Measurements from ENCODE around the gene PLEKHG5. TPM values are rescaled to one million over a fixed set of nuclear protein-coding genes. Genes with fewer than 3 reads are reported as not detected.

The PLEKHG5 gene
- total RNA-seq, 4 donors from 2014 or later = 24.3 to 37.8 (median 32.6) TPM

DNA sequence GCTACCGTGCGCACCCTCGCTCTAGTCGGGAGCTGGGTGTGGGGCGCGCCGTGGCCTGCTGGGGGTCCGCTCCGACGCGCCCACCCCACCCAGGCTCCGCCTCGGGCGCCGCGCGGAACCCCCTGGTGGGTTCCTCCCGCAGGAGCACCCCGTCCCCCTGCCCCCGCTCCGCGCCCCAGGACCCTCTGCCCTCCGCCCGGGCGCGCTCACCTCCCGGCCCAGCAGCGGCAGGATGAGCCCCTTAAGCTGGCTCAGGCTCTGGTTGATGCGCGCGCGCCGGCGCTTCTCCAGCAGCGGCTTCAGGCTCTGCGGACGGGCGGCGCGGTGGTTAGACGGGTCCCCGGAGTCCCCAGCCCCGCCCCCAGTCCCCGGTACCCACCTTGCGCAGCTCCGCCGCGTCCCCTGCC lies 72.1 kb downstream of the PLEKHG5 start:
- Histone ChIP-seq H3K27ac (peak overlapping the region; percentile 66 to 90 (median 86)), H3K4me1 (peaks cover 41 to 98% (median 67%) of the 10 kb centered on the region in 3 donors), H3K4me3 (peak overlapping the region; percentile 51 to 72 (median 64)), H3K36me3 (no peaks in the 10 kb centered on the region), H3K27me3 (peaks cover 0 to 100% (median 5%) of the 10 kb centered on the region in 4 donors), H3K9me3 (no peaks in the 10 kb centered on the region)
- TF ChIP-seq, protein P1, sequence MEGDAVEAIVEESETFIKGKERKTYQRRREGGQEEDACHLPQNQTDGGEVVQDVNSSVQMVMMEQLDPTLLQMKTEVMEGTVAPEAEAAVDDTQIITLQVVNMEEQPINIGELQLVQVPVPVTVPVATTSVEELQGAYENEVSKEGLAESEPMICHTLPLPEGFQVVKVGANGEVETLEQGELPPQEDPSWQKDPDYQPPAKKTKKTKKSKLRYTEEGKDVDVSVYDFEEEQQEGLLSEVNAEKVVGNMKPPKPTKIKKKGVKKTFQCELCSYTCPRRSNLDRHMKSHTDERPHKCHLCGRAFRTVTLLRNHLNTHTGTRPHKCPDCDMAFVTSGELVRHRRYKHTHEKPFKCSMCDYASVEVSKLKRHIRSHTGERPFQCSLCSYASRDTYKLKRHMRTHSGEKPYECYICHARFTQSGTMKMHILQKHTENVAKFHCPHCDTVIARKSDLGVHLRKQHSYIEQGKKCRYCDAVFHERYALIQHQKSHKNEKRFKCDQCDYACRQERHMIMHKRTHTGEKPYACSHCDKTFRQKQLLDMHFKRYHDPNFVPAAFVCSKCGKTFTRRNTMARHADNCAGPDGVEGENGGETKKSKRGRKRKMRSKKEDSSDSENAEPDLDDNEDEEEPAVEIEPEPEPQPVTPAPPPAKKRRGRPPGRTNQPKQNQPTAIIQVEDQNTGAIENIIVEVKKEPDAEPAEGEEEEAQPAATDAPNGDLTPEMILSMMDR (IDR thresholded peaks at IDR 0.05) = no peak
- no peak for TF ChIP-seq POLR2A (IDR thresholded peaks at IDR 0.05)
- DNase-seq = no peak
- intact Hi-C loops (cut with DNase I) = no loop called here
- WGBS, 2 donors = no CpG with 5 or more reads among the region's 48 CpGs

DNA sequence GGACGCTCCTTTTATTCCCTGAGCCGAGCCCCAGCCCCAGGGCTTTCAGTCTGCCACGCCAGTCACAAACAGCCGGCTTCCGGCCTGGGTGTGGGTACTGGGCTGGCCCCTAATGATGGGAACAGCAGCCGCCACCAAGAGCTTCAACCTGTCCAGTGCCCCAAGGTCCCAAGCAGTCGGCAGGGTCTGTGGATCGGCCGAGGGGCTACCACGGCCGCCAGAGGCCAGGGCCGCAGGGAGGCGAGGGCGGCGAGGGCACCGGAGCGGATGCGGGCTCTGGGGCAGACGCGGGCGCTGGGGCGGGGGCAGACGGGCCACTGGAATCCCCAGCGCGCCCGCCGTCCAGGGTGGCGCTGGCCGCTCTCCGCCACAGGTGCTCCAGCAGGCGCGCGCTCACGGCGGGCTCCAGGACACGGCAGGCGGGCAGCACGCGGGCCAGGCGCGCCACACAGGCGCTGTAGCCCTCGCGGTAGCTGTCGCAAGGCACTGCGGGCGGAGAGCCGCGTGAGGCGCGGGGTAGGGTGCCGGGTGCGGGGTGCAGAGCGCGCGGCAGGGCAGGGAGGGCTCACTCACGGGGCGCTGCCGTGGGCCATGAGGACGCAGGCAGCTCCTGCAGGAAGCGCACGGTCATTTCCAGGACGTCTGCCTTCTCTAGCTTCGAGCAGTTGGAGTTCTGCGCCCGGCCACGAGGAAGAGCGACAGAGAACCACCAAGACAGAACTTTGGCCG lies 72.6 kb downstream of the PLEKHG5 start:
- peaks cover 36 to 98% (median 61%) of the 10 kb centered on the region in 3 donors for H3K4me1 ChIP-seq

DNA sequence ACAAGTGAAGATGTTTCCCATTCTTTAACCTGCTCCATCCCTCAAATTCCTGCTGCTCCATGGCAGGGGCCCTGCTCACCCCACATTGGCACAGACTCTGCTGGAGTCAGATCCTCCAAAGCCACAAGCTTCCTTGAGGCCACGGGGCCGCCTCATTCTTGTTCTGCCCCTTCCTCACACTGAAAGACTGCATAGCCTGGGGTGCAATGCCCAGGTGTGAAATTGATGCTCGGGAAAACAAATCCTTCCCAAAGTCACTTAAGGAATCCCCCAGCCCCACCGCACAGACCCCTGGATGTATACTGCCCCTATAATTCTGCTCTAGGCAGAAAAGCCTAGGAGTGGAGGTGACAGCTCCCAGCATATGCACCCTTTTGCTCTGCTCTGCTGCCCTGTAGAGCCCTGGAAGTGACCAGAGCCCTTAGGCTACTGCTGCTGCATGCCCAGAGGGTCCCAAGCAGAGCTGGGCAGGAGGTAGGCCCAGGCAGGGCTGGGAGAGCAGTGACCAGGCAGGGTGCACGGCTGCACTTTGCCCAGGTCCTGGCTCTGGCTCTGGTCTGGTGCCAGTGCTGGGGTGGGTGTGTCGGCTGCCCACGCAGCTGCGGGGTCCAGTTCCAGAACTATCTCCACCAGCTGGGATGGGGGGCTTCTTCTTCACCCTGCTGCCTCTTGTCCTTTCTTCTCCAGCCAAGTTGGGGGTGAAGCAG lies 73.4 kb downstream of the PLEKHG5 start:
- H3K9me3 ChIP-seq = no peaks in the 10 kb centered on the region
- DNase-seq = no peak
- H3K4me1 ChIP-seq = peaks cover 29 to 98% (median 54%) of the 10 kb centered on the region in 3 donors
- peaks cover 0 to 100% (median 5%) of the 10 kb centered on the region in 4 donors for H3K27me3 ChIP-seq
- H3K36me3 ChIP-seq = no peaks in the 10 kb centered on the region
- intact Hi-C loops (cut with DNase I) = no loop called here
- peak overlapping the region in 1 of 4 donors; percentile 90 for H3K27ac ChIP-seq
- 67 to 79% methylated on average over 2 of the region's 8 CpGs for WGBS, 2 donors
- H3K4me3 ChIP-seq = peak overlapping the region; percentile 51 to 72 (median 64)
- TF ChIP-seq, protein P1 (IDR thresholded peaks at IDR 0.05) = no peak
- no peak for TF ChIP-seq POLR2A (IDR thresholded peaks at IDR 0.05)

More for the DNA sequence above, 72.6 kb downstream of the PLEKHG5 start:
- no peaks in the 10 kb centered on the region for H3K36me3 ChIP-seq
- H3K4me3 ChIP-seq = peak overlapping the region; percentile 51 to 72 (median 64)
- no peak for DNase-seq
- no peaks in the 10 kb centered on the region for H3K9me3 ChIP-seq
- intact Hi-C loops (cut with DNase I) = no loop called here
- WGBS, 2 donors = 37% methylated on average over 2 of the region's 69 CpGs; no CpG with 5 or more reads in 1 of the 2 donors
- TF ChIP-seq, protein P1 (IDR thresholded peaks at IDR 0.05) = peak in 1 of 6 experiments; percentile 11
- TF ChIP-seq POLR2A (IDR thresholded peaks at IDR 0.05) = no peak
- H3K27me3 ChIP-seq = peaks cover 0 to 100% (median 5%) of the 10 kb centered on the region in 4 donors
- H3K27ac ChIP-seq = peak overlapping the region; percentile 66 to 90 (median 86)

Small RNAs within 50 kb of the gene (small RNA-seq; reads per million reads assigned to genes)
- 0 reads per million in 4 donors for gene MIR4252
- 0 reads per million in 4 donors for gene RNU6-731P

Other genes starting within 250 kb of the PLEKHG5 start
- not detected for gene HES3, start 247.5 kb downstream of the PLEKHG5 start, total RNA-seq
- 10 to 100 TPM in 2 of 4 donors, 1 to 10 TPM in 2; 5.6 to 12.3 (median 10.2) TPM for gene GPR153, start 230.6 kb downstream of the PLEKHG5 start, total RNA-seq
- 10 to 100 TPM; 23.5 to 50.7 (median 39.0) TPM for gene ACOT7, start 97.9 kb downstream of the PLEKHG5 start, total RNA-seq
- 10 to 100 TPM; 40.5 to 51.9 (median 50.2) TPM for gene HES2, start 71.7 kb downstream of the PLEKHG5 start, total RNA-seq
- gene ESPN, start 66.9 kb downstream of the PLEKHG5 start, total RNA-seq = 10 to 100 TPM; 14.5 to 22.2 (median 18.6) TPM
- gene TNFRSF25, start 25.5 kb downstream of the PLEKHG5 start, total RNA-seq = 10 to 100 TPM; 22.1 to 47.3 (median 34.3) TPM
- gene NOL9, start 62.8 kb upstream of the PLEKHG5 start, total RNA-seq = 10 to 100 TPM; 13.0 to 36.4 (median 22.3) TPM
- not detected for gene TAS1R1, start 63.6 kb upstream of the PLEKHG5 start, total RNA-seq
- 10 to 100 TPM in 3 of 4 donors, 1 to 10 TPM in 1; 7.2 to 26.0 (median 16.0) TPM for gene ZBTB48, start 88.3 kb upstream of the PLEKHG5 start, total RNA-seq
- gene KLHL21, start 111.2 kb upstream of the PLEKHG5 start, total RNA-seq = 10 to 100 TPM; 45.9 to 68.1 (median 55.1) TPM
- 10 to 100 TPM in 1 of 4 donors, 1 to 10 TPM in 3; 6.7 to 12.1 (median 8.7) TPM for gene PHF13, start 122.1 kb upstream of the PLEKHG5 start, total RNA-seq
- 10 to 100 TPM in 3 of 4 donors, 1 to 10 TPM in 1; 4.8 to 17.1 (median 13.3) TPM for gene THAP3, start 133.2 kb upstream of the PLEKHG5 start, total RNA-seq
- gene DNAJC11, start 210.1 kb upstream of the PLEKHG5 start, total RNA-seq = 10 to 100 TPM; 27.1 to 41.5 (median 34.7) TPM

Data from esophagus squamous epithelium (tissue), 5 donors.